Stomach (tissue), 4 donors: ENCODE data around the gene SHF.

Source experiments
- CTCF ChIP-seq, 7 experiments: fragments of 450-650 bp in 4 of 7; fragments of 200-600 bp in 3 of 7; sonication (generic) in 3 of 7; IDR thresholded peaks; one replicate each; pipeline ENCODE4 v1.5.1; 2016 to 2019; ENCODE audit warnings: antibody characterized with exemption in 7 of 7, control low read depth in 2 of 7, mild to moderate bottlenecking in 1 of 7
- POLR2A ChIP-seq, 4 donors: fragments of 450-650 bp; IDR thresholded peaks; one replicate each; pipeline ENCODE4 v1.6.1; 2016; ENCODE audit warnings: antibody characterized with exemption in 4 of 4, control low read depth in 2 of 4, mild to moderate bottlenecking in 1 of 4, moderate library complexity in 1 of 4
- POLR2AphosphoS5 ChIP-seq, 3 donors: sonication (generic); formaldehyde crosslinking; IDR thresholded peaks; one replicate each; pipeline ENCODE4 v1.6.1; 2016; ENCODE audit warnings: antibody characterized with exemption in 3 of 3

- TF ChIP-seq CTCF (IDR thresholded peaks at IDR 0.05) (no peak), POLR2AphosphoS5 (IDR thresholded peaks at IDR 0.05) (no peak), POLR2A (IDR thresholded peaks at IDR 0.05) (no peak)
These were observed 35.6 kb downstream of the SHF start for GRCh38 chr15:45151998-45152828.
